ENCODE data around the gene DGLUCY. TPM values are rescaled to one million over a fixed set of nuclear protein-coding genes. Genes with fewer than 3 reads are reported as not detected.

The DGLUCY gene
- total and polyA plus RNA-seq, 2 of the 13 experiments (the other 11 are each of a cell fraction or from before 2014, with no cell fraction given), result 14.8 to 36.3 TPM

- TF ChIP-seq, protein P1, sequence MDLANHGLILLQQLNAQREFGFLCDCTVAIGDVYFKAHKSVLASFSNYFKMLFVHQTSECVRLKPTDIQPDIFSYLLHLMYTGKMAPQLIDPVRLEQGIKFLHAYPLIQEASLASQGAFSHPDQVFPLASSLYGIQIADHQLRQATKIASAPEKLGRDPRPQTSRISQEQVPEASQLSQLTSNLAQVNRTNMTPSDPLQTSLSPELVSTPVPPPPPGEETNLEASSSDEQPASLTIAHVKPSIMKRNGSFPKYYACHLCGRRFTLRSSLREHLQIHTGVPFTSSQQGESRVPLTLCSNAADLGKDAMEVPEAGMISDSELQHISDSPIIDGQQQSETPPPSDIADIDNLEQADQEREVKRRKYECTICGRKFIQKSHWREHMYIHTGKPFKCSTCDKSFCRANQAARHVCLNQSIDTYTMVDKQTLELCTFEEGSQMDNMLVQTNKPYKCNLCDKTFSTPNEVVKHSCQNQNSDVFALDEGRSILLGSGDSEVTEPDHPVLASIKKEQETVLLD (CRISPR knock-in tag; IDR thresholded peaks at IDR 0.05; ENCODE audit: low read depth), result no peak
- TF ChIP-seq SUZ12 (IDR thresholded peaks at IDR 0.05; ENCODE audit: low read depth, low read length), result no peak
- TF ChIP-seq MXI1 (IDR thresholded peaks at IDR 0.05; ENCODE audit: borderline replicate concordance, low read depth, low read length), result peak; percentile 71; the same call in 1 of the 3 replicates
- TF ChIP-seq ZBTB25 (CRISPR knock-in tag; IDR thresholded peaks at IDR 0.05), result no peak
- no peak for TF ChIP-seq MTF1 (CRISPR knock-in tag; IDR thresholded peaks at IDR 0.05)
- TF ChIP-seq EED (CRISPR knock-in tag; IDR thresholded peaks at IDR 0.05), result no peak
- no peak for TF ChIP-seq ZNF343 (CRISPR knock-in tag; IDR thresholded peaks at IDR 0.05)
- no peak for TF ChIP-seq ZNF33A (CRISPR knock-in tag; IDR thresholded peaks at IDR 0.05; ENCODE audit: borderline replicate concordance)
- no peak for TF ChIP-seq DZIP1 (CRISPR knock-in tag; IDR thresholded peaks at IDR 0.05)
- TF ChIP-seq ZNF337 (CRISPR knock-in tag; IDR thresholded peaks at IDR 0.05; ENCODE audit: borderline replicate concordance, low read depth), result no peak
- TF ChIP-seq ZNF333 (CRISPR knock-in tag; IDR thresholded peaks at IDR 0.05; ENCODE audit: borderline replicate concordance), result 0 out of 2 replicates have a peak, but pooled peaks have one; percentile 38
- TF ChIP-seq TEAD2 (CRISPR knock-in tag; IDR thresholded peaks at IDR 0.05), result no peak
- TF ChIP-seq GABPA (IDR thresholded peaks at IDR 0.05; ENCODE audit: low read depth, low read length), result no peak
- TF ChIP-seq GABPA (CRISPR knock-in tag; IDR thresholded peaks at IDR 0.05; ENCODE audit: low read depth), result no peak
- TF ChIP-seq ZFP36 (IDR thresholded peaks at IDR 0.05; ENCODE audit: borderline replicate concordance, low read depth, low read length, partially characterized antibody), result no peak
- 0 out of 2 replicates have a peak, but pooled peaks have one; percentile 68 for TF ChIP-seq ZNF138 (CRISPR knock-in tag; IDR thresholded peaks at IDR 0.05; ENCODE audit: low read depth)
- TF ChIP-seq, protein P2, sequence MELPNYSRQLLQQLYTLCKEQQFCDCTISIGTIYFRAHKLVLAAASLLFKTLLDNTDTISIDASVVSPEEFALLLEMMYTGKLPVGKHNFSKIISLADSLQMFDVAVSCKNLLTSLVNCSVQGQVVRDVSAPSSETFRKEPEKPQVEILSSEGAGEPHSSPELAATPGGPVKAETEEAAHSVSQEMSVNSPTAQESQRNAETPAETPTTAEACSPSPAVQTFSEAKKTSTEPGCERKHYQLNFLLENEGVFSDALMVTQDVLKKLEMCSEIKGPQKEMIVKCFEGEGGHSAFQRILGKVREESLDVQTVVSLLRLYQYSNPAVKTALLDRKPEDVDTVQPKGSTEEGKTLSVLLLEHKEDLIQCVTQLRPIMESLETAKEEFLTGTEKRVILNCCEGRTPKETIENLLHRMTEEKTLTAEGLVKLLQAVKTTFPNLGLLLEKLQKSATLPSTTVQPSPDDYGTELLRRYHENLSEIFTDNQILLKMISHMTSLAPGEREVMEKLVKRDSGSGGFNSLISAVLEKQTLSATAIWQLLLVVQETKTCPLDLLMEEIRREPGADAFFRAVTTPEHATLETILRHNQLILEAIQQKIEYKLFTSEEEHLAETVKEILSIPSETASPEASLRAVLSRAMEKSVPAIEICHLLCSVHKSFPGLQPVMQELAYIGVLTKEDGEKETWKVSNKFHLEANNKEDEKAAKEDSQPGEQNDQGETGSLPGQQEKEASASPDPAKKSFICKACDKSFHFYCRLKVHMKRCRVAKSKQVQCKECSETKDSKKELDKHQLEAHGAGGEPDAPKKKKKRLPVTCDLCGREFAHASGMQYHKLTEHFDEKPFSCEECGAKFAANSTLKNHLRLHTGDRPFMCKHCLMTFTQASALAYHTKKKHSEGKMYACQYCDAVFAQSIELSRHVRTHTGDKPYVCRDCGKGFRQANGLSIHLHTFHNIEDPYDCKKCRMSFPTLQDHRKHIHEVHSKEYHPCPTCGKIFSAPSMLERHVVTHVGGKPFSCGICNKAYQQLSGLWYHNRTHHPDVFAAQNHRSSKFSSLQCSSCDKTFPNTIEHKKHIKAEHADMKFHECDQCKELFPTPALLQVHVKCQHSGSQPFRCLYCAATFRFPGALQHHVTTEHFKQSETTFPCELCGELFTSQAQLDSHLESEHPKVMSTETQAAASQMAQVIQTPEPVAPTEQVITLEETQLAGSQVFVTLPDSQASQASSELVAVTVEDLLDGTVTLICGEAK (IDR thresholded peaks at IDR 0.05), result no peak
- TF ChIP-seq, protein P2 (CRISPR knock-in tag; IDR thresholded peaks at IDR 0.05), result peak; percentile 63
Observed at GRCh38 chr14:91113829-91114078, at the start of gene DGLUCY (continued).

Data from HepG2 (cell line).